ENCODE measurements around the gene SFXN2.

GRCh38 chr10:102783568-102783967, 69.1 kb downstream of the SFXN2 start:
- TF ChIP-seq GATA3 (IDR thresholded peaks at IDR 0.05; ENCODE audit: low read depth, low read length) (no peak), GATA2 (IDR thresholded peaks at IDR 0.05; ENCODE audit: low read depth, low read length) (no peak)

All from SH-SY5Y (cell line).